ENCODE measurements around the gene SLC26A1.

SLC26A1 gene

GRCh38 chr4:1035510-1035909 is 42.3 kb upstream of the SLC26A1 start:
- DNase-seq (ENCODE audit: low read depth), result no peak
- peaks cover 45% of the 10 kb centered on the region for H3K4me1 ChIP-seq (ENCODE audit: control insufficient read depth, insufficient read depth, low read length)
- no peaks in the 10 kb centered on the region for H3K36me3 ChIP-seq (ENCODE audit: control insufficient read depth, insufficient read depth, low read length, severe bottlenecking)
- H3K27me3 ChIP-seq (replicated peaks; ENCODE audit: control insufficient read depth, insufficient read depth, low read length), result no peaks in the 10 kb centered on the region
- H3K9ac ChIP-seq (ENCODE audit: low read length), result peak overlapping the region; percentile 73
- no peaks in the 10 kb centered on the region for H3K9me3 ChIP-seq (ENCODE audit: control insufficient read depth, low read length)
- no peak overlapping the region for H3K4me3 ChIP-seq (ENCODE audit: low read length)

GRCh38 chr4:1033840-1034551 is 40.8 kb upstream of the SLC26A1 start:
- H3K9ac ChIP-seq (ENCODE audit: low read length), result peak overlapping the region; percentile 79
- H3K27me3 ChIP-seq (replicated peaks; ENCODE audit: control insufficient read depth, insufficient read depth, low read length), result no peaks in the 10 kb centered on the region
- H3K36me3 ChIP-seq (ENCODE audit: control insufficient read depth, insufficient read depth, low read length, severe bottlenecking), result no peaks in the 10 kb centered on the region
- H3K4me3 ChIP-seq (ENCODE audit: low read length), result peak overlapping the region; percentile 22
- no peaks in the 10 kb centered on the region for H3K9me3 ChIP-seq (ENCODE audit: control insufficient read depth, low read length)
- no peak for DNase-seq (ENCODE audit: low read depth)
- H3K4me1 ChIP-seq (ENCODE audit: control insufficient read depth, insufficient read depth, low read length), result peaks cover 33% of the 10 kb centered on the region

- no peak for DNase-seq (ENCODE audit: low read depth)
- Histone ChIP-seq H3K9me3 (ENCODE audit: control insufficient read depth, low read length) (no peaks in the 10 kb centered on the region), H3K4me1 (ENCODE audit: control insufficient read depth, insufficient read depth, low read length) (peaks cover 31% of the 10 kb centered on the region), H3K4me3 (ENCODE audit: low read length) (no peak overlapping the region), H3K27me3 (replicated peaks; ENCODE audit: control insufficient read depth, insufficient read depth, low read length) (no peaks in the 10 kb centered on the region), H3K9ac (ENCODE audit: low read length) (peak overlapping the region; percentile 79), H3K36me3 (ENCODE audit: control insufficient read depth, insufficient read depth, low read length, severe bottlenecking) (no peaks in the 10 kb centered on the region)
Measured at GRCh38 chr4:1032861-1033260, 39.7 kb upstream of the SLC26A1 start.

- Histone ChIP-seq H3K9ac (ENCODE audit: low read length) (no peak overlapping the region), H3K27me3 (replicated peaks; ENCODE audit: control insufficient read depth, insufficient read depth, low read length) (no peaks in the 10 kb centered on the region), H3K4me3 (ENCODE audit: low read length) (no peak overlapping the region), H3K36me3 (ENCODE audit: control insufficient read depth, insufficient read depth, low read length, severe bottlenecking) (no peaks in the 10 kb centered on the region), H3K4me1 (ENCODE audit: control insufficient read depth, insufficient read depth, low read length) (peaks cover 36% of the 10 kb centered on the region), H3K9me3 (ENCODE audit: control insufficient read depth, low read length) (no peaks in the 10 kb centered on the region)
- no peak for DNase-seq (ENCODE audit: low read depth)
Measured at GRCh38 chr4:1031956-1032795, 39.0 kb upstream of the SLC26A1 start.

GRCh38 chr4:1031346-1031745 is 38.1 kb upstream of the SLC26A1 start:
- Histone ChIP-seq H3K4me1 (ENCODE audit: control insufficient read depth, insufficient read depth, low read length) (peaks cover 36% of the 10 kb centered on the region), H3K27me3 (replicated peaks; ENCODE audit: control insufficient read depth, insufficient read depth, low read length) (no peaks in the 10 kb centered on the region), H3K9ac (ENCODE audit: low read length) (no peak overlapping the region), H3K9me3 (ENCODE audit: control insufficient read depth, low read length) (no peaks in the 10 kb centered on the region), H3K36me3 (ENCODE audit: control insufficient read depth, insufficient read depth, low read length, severe bottlenecking) (no peaks in the 10 kb centered on the region), H3K4me3 (ENCODE audit: low read length) (no peak overlapping the region)
- DNase-seq (ENCODE audit: low read depth), result no peak

GRCh38 chr4:1030559-1030958 is 37.4 kb upstream of the SLC26A1 start:
- Histone ChIP-seq H3K36me3 (ENCODE audit: control insufficient read depth, insufficient read depth, low read length, severe bottlenecking) (peaks cover 6% of the 10 kb centered on the region), H3K9ac (ENCODE audit: low read length) (no peak overlapping the region), H3K9me3 (ENCODE audit: control insufficient read depth, low read length) (no peaks in the 10 kb centered on the region), H3K4me1 (ENCODE audit: control insufficient read depth, insufficient read depth, low read length) (peaks cover 33% of the 10 kb centered on the region), H3K27me3 (replicated peaks; ENCODE audit: control insufficient read depth, insufficient read depth, low read length) (no peaks in the 10 kb centered on the region), H3K4me3 (ENCODE audit: low read length) (no peak overlapping the region)
- no peak for DNase-seq (ENCODE audit: low read depth)

- Histone ChIP-seq H3K4me1 (ENCODE audit: control insufficient read depth, insufficient read depth, low read length) (peaks cover 28% of the 10 kb centered on the region), H3K36me3 (ENCODE audit: control insufficient read depth, insufficient read depth, low read length, severe bottlenecking) (peaks cover 12% of the 10 kb centered on the region), H3K9me3 (ENCODE audit: control insufficient read depth, low read length) (no peaks in the 10 kb centered on the region), H3K4me3 (ENCODE audit: low read length) (no peak overlapping the region), H3K9ac (ENCODE audit: low read length) (no peak overlapping the region), H3K27me3 (replicated peaks; ENCODE audit: control insufficient read depth, insufficient read depth, low read length) (no peaks in the 10 kb centered on the region)
- DNase-seq (ENCODE audit: low read depth), result no peak
Measured at GRCh38 chr4:1030031-1030430, 36.8 kb upstream of the SLC26A1 start.

- Histone ChIP-seq H3K9ac (ENCODE audit: low read length) (no peak overlapping the region), H3K36me3 (ENCODE audit: control insufficient read depth, insufficient read depth, low read length, severe bottlenecking) (peaks cover 17% of the 10 kb centered on the region)
- DNase-seq (ENCODE audit: low read depth), result no peak
Measured at GRCh38 chr4:1029529-1029928, 36.3 kb upstream of the SLC26A1 start.

GRCh38 chr4:1028574-1029220 is 35.5 kb upstream of the SLC26A1 start:
- no peak for DNase-seq (ENCODE audit: low read depth)
- no peak overlapping the region for H3K4me3 ChIP-seq (ENCODE audit: low read length)

More at GRCh38 chr4:1029529-1029928, 36.3 kb upstream of the SLC26A1 start:
- peaks cover 23% of the 10 kb centered on the region for H3K4me1 ChIP-seq (ENCODE audit: control insufficient read depth, insufficient read depth, low read length)
- H3K9me3 ChIP-seq (ENCODE audit: control insufficient read depth, low read length), result no peaks in the 10 kb centered on the region
- no peak overlapping the region for H3K4me3 ChIP-seq (ENCODE audit: low read length)
- no peaks in the 10 kb centered on the region for H3K27me3 ChIP-seq (replicated peaks; ENCODE audit: control insufficient read depth, insufficient read depth, low read length)

GRCh38 chr4:1027915-1028238 is 34.7 kb upstream of the SLC26A1 start:
- Histone ChIP-seq H3K9me3 (ENCODE audit: control insufficient read depth, low read length) (no peaks in the 10 kb centered on the region), H3K9ac (ENCODE audit: low read length) (no peak overlapping the region), H3K27me3 (replicated peaks; ENCODE audit: control insufficient read depth, insufficient read depth, low read length) (no peaks in the 10 kb centered on the region), H3K4me1 (ENCODE audit: control insufficient read depth, insufficient read depth, low read length) (peaks cover 8% of the 10 kb centered on the region), H3K4me3 (ENCODE audit: low read length) (no peak overlapping the region), H3K36me3 (ENCODE audit: control insufficient read depth, insufficient read depth, low read length, severe bottlenecking) (peaks cover 21% of the 10 kb centered on the region)
- no peak for DNase-seq (ENCODE audit: low read depth)

More at GRCh38 chr4:1028574-1029220, 35.5 kb upstream of the SLC26A1 start:
- H3K9ac ChIP-seq (ENCODE audit: low read length), result no peak overlapping the region
- peaks cover 21% of the 10 kb centered on the region for H3K36me3 ChIP-seq (ENCODE audit: control insufficient read depth, insufficient read depth, low read length, severe bottlenecking)
- H3K27me3 ChIP-seq (replicated peaks; ENCODE audit: control insufficient read depth, insufficient read depth, low read length), result no peaks in the 10 kb centered on the region
- peaks cover 17% of the 10 kb centered on the region for H3K4me1 ChIP-seq (ENCODE audit: control insufficient read depth, insufficient read depth, low read length)
- no peaks in the 10 kb centered on the region for H3K9me3 ChIP-seq (ENCODE audit: control insufficient read depth, low read length)

GRCh38 chr4:1027219-1027914 is 34.2 kb upstream of the SLC26A1 start:
- Histone ChIP-seq H3K4me1 (ENCODE audit: control insufficient read depth, insufficient read depth, low read length) (peaks cover 7% of the 10 kb centered on the region), H3K9ac (ENCODE audit: low read length) (no peak overlapping the region), H3K36me3 (ENCODE audit: control insufficient read depth, insufficient read depth, low read length, severe bottlenecking) (peaks cover 21% of the 10 kb centered on the region), H3K27me3 (replicated peaks; ENCODE audit: control insufficient read depth, insufficient read depth, low read length) (no peaks in the 10 kb centered on the region), H3K9me3 (ENCODE audit: control insufficient read depth, low read length) (no peaks in the 10 kb centered on the region), H3K4me3 (ENCODE audit: low read length) (no peak overlapping the region)
- DNase-seq (ENCODE audit: low read depth), result no peak
